SW480 (cell line): ENCODE data around the gene MAB21L2.
"Not testable (repeated sequence)": the region's sequence is repeated elsewhere in the genome, so short reads cannot be mapped to it uniquely, and the experiment has no call there.

Experiments used
- DNase-seq: peaks from one replicate; pipeline ENCODE4 v3.0.0-alpha.2; 2016; ENCODE audit warnings: low spot score

MAB21L2 gene

GRCh38 chr4:150582146-150582872 is at the start of gene MAB21L2:
Gene MAB21L2 (plus strand): TSS chr4:150582151. CDS start chr4:150583030, 879 bp downstream.
- no peak for DNase-seq

GRCh38 chr4:150533673-150534072 is 48.3 kb upstream of the MAB21L2 start:
- no peak for DNase-seq

GRCh38 chr4:150534818-150535217 is 47.1 kb upstream of the MAB21L2 start:
- DNase-seq = no peak

DNA sequence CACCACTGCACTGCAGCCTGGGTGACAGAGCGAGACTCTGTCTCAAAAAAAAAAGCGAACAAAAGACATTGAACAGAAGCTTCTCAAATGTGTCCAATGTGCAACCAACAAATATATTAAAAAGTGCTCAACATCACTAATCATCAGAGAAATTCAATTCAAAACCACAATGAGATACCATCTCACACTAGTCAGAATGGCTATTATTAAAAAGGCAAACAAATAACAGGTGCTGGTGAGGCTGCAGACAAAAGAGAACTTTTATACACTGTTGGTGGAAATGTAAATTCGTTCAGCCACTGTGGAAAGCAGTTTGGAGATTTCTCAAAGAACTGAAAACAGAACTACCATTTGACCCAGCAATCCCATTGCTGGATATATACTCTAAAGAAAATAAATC is 44.0 kb upstream of the MAB21L2 start:
- DNase-seq = not testable (repeated sequence)

GRCh38 chr4:150540536-150540935 is 41.4 kb upstream of the MAB21L2 start:
- no peak for DNase-seq

GRCh38 chr4:150540959-150541360 is 41.0 kb upstream of the MAB21L2 start:
- DNase-seq = no peak

GRCh38 chr4:150541681-150542080 is 40.3 kb upstream of the MAB21L2 start:
- DNase-seq = no peak

DNA sequence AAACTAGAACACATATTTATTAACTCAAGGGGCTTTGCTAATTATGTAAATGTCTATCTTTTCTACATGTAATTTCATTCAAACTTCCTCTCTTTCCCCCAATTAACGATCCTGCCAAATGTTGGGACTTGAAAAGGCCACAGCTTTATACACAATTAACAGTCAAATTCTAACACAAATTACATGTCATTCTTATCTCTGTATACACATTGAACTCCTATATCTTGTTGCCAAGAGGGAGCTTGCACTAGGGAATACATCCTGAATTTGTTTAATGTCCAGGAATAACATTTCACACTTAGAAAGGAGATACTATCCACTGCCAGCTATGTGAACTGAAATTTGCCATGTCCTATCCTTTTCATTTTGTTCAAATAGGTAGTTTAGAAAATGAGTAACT is 38.9 kb upstream of the MAB21L2 start:
- no peak for DNase-seq

DNA sequence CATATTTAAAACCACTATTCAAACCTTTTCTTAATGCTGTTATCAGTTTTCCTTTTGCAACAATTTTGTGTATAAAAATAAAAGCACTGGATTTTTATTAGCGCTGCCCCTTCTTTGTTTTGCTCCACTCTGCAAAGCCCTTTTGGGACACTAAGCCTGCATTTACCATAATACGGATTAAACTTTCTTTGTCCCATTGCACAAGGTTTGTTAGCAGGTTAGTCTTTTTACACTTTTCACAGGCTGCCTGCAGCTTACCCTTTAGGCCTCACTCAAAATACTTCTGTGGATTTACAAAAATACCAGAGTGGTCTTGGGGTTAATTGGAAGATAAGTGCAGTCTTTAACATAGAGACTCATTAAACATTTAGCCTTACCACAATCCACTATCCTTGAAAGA is 35.7 kb upstream of the MAB21L2 start:
- DNase-seq = no peak

DNA sequence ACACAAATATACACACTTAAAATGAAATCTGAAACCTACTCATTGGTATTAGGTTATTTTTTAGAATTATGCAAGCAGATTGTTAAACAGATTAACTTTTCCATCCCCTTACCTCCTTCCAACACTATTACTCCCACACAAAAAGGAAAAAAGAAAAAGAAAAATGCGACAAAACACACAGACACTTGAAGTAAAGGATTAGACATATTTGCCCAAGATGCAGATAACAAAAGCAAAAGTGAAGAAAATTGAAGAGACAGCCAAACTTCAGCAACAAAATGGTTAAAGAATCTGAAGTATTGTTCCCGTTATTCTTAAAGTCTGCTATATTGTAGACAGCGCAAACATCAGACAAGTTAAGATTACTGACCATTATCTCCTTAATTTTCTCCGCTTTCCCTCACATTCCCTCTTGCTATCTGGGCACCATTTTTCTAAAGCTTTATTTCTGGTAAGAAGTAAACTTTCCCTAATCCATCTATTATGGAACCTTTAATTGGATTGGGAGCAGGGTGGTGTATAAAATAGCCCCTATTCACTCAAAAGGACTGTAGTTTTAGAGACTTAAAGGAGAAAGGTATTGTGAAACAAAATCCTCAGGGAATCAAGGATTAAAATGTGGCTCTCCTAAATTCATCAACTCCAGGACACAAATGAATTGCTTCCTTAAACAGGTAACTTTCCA is 34.7 kb upstream of the MAB21L2 start:
- no peak for DNase-seq

DNA sequence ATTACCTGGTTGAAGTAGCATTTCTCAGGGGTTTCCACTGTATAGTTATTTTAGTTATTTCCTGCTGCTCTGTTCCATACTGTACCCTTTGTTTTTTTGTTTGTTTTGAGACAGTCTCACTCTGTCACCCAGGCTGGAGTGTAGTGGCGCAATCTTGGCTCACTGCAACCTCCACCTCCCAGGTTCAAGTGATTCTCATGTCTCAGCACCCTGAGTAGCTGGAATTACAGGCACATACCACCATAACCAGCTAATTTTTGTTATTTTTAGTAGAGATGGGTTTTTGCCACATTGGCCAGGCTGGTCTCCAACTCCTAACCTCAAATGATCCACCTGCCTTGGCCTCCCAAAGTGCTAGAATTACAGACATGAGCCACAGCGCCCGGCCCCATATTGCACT is 24.1 kb upstream of the MAB21L2 start:
- DNase-seq = not testable (repeated sequence)

GRCh38 chr4:150561143-150561737 is 20.7 kb upstream of the MAB21L2 start:
- DNase-seq = no peak

DNA sequence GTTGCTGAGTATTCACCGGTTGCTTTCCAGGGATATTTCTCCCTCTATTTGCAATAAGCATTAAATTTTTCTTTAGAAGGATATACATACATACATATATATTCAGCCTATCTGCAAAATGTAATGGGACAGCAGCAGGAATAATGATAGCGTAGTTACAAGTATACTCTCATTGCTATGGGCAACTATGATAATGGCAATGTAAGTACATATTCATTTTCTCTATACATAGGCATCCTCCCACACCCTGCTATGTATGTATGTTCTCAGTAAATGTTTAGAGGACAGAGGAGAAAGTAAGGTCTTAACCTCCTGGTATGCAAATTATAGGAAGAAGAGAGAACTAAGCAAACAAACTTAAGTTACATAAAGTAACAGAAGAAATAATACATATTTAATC is 19.7 kb upstream of the MAB21L2 start:
- DNase-seq = no peak

- DNase-seq = no peak
These were observed 19.2 kb upstream of the MAB21L2 start for GRCh38 chr4:150562751-150563150.

DNA sequence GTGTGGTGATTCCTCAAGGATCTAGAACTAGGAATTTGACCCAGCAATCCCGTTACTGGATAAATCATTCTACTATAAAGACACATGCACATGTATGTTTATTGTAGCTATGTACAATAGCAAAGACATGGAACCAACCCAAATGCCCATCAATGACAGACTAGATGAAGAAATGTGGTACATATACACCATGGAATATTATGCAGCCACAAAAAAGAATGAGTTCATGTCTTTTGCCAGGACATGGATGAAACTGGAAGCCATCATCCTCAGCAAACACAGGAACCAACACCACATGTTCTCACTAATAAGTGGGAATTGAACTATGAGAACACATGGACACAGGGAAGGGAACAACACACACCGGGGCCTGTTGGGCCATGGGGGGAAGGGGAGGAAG is 17.0 kb upstream of the MAB21L2 start:
- DNase-seq = not testable (repeated sequence)

DNA sequence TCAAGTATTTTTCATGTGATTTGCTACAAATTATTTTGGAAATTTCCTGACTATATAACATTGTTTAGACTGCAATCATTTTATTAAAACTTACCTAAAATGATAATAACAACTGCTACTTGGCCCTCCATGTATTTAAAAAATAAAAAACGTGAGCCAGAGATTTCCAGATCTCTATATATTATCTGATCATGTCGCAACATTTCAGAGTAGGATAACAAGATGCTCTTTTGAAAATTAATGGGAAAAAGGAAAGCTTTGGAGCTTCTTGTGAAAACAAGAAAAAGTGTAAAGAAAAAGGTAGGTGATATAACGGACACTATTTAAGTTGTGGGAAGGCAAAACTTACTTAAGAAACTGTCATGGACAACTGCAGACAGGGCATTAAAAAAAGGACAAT is 14.9 kb upstream of the MAB21L2 start:
- no peak for DNase-seq

DNA sequence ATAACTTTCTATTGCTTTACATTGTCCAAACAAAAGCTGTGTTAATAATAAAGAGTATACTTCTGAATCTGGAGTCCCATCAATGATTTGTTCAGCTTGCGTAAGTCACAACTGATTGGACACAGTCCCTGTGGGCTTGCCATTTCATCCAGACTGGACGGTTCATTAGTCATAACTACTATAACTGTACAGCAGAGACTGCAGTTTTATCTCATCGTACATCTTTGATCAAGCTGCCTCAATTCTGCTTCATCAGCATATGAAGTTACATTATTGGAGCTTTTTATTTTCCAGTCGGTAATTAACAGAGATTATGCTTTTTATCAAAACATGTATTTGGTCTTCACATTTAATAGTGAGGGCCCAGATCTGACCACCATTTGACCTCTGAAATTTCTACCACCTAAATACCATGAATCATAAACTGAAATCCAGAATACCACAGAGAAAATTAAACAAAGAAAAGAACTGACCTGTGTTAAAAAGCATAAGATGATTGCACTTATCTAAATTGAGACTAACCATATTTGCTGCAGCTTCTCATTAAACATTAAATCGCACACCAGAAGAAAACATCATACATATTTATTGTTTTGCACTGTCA is 12.5 kb upstream of the MAB21L2 start:
- DNase-seq = no peak

DNA sequence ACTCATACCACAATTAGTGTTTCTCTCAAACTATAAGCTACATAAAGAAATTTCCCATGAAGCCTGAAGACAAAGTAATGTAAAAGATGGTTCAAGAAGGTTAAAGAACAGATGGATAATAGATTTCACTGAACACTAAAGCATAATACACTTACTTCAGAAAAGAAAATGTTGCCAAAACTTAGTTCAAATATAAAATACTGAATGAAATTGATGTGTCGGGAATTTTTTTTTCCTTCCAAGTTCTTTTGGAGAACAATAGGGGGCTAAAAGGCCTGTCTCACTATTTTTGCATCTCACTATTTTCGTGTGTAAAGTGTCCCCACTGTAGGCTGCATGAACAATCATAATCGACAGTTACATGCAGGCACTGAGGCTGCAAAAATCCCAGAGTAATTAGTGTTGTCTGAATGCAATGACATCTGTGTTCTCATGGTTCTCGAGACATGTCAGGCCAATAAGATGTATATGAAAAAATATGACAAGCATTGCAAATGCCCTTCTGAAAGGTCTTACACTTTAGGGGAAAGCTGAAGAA is 11.9 kb upstream of the MAB21L2 start:
- no peak for DNase-seq

DNA sequence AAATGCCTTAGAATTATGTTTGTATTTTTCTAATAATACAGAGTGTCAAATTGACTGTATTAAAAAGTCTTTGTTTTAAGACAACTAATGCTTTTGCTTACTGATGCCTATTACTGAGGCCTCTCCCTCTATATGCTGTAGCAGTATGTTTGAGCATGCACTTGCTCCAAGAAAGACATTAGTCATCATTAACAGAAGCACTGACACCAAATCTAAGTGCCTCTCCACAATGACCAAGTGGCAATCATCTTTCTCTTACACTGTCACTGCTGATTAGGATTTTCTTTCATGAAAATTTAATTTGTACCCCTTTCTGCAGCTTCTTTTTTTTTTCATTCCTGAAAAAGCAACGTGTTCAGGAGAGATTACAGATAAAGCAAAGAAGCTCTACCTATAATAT is 11.1 kb upstream of the MAB21L2 start:
- DNase-seq = no peak

DNA sequence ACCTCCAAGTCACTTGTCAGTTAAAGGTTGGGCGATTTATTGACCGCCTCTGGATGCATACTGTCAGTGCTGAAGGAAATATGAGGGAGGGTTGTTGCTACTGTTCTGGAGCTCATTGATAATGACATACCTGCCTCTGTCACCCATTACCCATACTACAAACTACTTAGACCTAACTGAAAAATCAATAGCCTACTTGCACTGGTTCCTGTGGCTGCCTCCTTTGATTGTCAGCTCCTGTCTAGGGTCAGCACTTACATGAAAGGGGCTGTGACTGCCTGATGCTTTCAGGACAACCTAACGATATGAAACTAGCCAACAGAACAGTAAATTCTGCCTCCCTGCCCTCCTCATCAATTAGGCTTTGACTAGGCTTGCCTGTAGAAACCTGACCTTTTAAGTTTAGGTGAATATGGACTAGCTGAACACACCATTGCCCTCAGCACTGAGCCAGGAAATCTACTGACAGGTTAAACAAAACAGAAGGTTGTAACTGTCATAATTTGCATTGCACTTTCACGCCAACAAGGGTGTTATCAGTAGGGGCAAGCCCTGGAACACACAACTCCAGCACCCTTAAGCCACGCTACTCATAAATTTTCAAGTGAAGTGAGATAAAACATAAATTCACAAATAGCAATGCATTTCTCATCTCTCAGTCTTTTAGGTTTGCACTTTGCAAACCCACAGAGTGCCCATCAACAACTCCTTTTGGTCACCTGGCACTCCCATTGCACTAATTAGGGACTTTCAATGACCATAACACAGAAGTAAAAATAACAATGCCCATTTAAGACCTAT is 9.0 kb upstream of the MAB21L2 start:
- DNase-seq = no peak

GRCh38 chr4:150573534-150573933 is 8.4 kb upstream of the MAB21L2 start:
- no peak for DNase-seq

GRCh38 chr4:150574678-150575077 is 7.3 kb upstream of the MAB21L2 start:
- no peak for DNase-seq
